Measurements from ENCODE around the gene LINC00305. TPM values are rescaled to one million over a fixed set of nuclear protein-coding genes. Genes with fewer than 3 reads are reported as not detected.

Gene LINC00305
- not detected in 2 replicates for total RNA-seq

GRCh38 chr18:64148988-64149387 lies at the start of gene LINC00305:
Gene LINC00305, minus strand, starts transcription at chr18:64149088.

Other genes with a start within 250 kb of the LINC00305 start
- gene SERPINB10, start 241.1 kb downstream of the LINC00305 start, total RNA-seq = 0.09 TPM in 1 of 2 replicates, not detected in the other
- 0.09 TPM in 1 of 2 replicates, not detected in the other for gene HMSD, start 199.8 kb downstream of the LINC00305 start, total RNA-seq
- 18.7 and 27.1 TPM in 2 replicates for gene SERPINB8, start 179.0 kb downstream of the LINC00305 start, total RNA-seq

All from endothelial cell of coronary artery (primary cell).